NCI-H345 treated with DMSO at 0.1 percent for 48 hours (cell line): Measurements from ENCODE around the gene PRSS16.
"Not testable (repeated sequence)": the region's sequence is repeated elsewhere in the genome, so short reads cannot be mapped to it uniquely, and the experiment has no call there.

Source experiments
- DNase-seq: peaks from one replicate; lab custom pipeline; 2025; ENCODE audit not compliant: unreplicated experiment; lab: John Stamatoyannopoulos, UW

Gene PRSS16

DNA sequence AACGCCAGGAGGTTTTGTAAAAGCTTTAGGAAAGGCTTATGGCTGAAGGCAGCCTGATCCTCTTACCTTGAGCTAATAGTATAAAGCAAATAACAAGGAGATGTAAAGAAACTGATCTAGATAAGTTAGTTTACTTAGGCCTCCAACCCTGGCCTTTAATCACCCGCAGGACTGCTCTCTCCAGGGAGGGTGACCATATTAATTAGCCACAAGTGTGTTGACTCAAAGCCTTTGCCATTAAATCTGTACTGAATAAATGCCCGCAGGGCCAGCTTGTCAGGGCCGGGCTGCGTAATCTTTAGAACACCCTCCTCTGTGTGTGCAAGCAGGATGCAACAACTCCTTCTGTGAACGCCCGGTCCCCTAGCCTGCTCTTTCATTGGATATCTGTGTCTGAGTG lies 6.1 kb upstream of the PRSS16 start:
- no peak for DNase-seq

DNA sequence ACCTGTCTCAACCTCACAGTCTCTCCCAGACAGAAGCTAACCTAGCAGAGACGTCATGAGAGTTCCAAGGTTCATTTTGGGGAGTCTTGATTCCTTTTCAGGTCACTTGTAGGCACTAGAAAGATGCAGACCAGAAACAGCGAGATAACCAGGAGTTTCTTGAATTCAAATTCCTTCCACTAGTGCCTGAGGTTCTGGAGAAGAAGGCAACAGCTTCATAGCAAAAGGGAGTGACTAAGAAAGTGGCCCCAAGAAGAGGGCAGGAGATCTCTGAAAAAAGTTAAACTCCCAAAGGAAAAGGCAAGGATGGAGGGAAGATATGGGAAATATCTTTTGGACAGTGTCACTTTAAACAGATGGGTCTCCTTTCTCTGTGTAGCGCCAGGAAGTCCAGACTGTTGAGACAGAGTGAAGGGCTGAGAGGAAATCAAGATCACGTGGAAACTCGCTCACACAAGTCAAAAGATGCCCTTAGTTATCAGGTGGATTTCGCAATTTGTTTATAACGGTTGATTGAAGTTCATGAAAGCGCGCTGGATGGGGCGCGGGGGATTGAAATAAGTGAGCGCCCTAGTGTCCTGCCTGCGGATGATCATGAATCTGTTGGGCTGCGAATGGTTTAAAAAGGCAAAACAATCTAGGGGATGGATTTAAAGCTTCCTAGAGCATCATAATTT lies 4.8 kb upstream of the PRSS16 start:
- no peak for DNase-seq

DNA sequence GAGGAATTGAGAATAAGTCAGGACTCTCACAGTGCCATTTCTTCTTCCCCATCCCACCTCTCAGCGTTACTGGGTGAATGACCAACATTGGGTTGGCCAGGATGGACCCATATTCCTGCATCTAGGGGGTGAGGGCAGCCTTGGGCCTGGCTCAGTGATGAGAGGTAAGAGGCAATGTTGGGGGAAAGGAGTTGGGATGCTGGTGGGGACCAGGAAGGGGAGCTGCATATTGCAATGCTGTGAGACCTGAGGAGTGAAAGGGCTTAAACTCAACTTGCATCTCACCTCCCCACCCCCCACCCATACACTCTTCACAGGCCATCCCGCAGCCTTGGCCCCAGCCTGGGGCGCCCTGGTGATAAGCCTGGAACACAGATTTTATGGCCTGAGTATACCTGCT lies 1.3 kb downstream of the PRSS16 start:
- DNase-seq: no peak

DNA sequence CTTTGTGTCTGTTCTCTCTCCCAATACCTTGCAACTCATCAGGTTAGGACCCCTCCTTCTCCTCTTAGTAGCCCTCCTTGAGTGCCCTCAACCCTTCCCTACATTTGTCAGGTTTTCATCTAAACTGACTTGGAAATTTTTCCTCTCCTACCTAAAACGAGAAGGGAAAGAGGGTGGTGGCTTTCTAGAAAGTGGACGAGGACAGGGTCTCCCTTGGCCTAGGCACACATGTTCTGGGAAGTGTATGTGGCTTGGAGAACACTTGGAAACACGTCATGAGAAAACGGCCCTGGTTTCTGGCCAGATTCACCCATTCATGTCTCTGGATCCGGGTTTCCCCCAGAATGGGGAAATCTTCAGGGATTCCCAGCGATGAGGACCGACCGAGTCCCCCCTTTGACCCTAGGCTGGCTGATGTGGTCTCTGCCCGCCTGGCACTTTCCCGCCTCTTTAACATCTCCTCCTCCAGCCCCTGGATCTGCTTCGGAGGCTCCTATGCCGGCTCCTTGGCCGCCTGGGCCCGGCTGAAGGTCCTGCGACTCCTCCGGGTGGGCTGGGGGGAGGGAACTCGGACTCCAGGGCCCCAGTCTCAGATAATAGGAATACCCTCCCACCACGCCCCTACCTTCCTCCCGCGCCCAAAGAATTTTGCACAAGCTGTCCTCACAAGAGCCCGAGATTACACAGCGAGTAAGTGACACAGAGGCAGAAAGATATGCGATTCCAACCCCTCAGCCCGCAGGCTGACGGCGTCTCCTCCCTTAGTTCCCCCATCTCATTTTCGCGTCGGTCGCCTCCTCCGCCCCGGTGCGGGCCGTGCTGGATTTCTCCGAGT lies 3.0 kb downstream of the PRSS16 start:
- no peak for DNase-seq

DNA sequence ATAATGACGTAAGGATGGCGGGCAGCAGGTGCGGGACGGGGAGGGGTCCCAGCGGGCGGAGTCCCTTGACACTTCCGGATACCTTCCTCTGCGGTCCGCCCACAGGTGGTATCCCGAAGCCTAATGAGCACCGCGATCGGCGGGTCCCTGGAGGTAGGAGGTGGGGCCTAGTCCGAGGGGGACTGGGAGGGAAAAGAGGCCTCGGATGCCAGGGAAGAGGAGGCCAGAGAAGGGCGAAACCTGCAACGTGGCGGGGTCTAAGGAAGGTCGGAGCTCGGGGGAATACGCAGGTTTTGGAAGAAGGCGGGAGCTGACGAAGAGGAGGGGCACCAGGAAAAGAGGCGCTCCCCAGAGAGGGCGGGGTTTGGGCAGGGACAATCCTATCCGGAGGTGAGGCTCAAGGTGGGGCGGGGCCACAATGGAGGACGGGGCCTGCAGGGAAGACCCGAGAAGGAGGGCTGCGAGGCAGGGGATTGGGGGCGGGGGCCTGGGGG lies 3.7 kb downstream of the PRSS16 start:
- DNase-seq: peak; percentile 92

DNA sequence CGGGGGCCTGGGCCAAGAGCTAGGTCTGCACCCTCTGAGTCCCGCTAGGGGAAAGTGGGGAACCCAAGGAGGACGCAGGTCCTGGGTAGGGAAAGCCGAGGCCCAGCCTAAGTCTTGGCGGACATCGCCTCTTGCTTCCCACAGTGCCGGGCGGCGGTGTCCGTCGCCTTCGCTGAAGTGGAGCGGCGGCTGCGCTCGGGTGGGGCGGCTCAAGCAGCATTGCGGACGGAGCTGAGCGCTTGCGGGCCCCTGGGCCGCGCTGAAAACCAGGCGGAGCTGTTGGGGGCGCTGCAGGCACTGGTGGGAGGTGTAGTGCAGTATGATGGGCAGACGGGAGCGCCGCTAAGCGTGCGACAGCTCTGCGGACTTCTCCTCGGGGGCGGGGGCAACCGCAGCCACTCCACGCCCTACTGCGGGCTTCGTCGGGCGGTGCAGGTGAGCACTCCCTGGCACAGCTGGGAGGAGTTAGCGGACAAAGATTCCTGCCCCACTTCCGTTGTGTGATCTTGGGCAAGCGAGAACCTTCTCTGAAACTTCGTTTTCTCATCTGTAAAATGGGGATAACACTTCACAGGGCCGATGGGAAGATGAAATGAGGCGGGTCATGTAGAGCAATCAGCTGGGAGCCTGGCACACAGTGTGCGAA lies 4.2 kb downstream of the PRSS16 start:
- DNase-seq: peak; percentile 75

DNA sequence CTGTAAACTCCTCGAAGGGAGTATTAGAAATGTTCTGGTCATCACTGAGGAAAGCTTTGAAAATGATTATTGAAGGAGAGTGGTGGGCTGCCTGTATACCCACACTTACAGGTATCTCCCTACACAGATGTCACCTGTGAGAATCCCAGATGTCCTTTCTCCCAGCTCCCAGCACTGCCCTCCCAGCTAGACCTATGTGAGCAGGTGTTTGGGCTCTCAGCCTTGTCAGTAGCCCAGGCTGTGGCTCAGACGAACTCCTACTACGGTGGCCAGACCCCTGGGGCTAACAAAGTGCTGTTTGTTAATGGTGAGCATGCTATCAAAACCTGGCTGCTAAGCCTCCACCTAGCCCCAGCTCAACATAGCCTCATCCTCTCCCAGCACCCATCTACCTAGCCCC lies 7.1 kb downstream of the PRSS16 start:
- no peak for DNase-seq

DNA sequence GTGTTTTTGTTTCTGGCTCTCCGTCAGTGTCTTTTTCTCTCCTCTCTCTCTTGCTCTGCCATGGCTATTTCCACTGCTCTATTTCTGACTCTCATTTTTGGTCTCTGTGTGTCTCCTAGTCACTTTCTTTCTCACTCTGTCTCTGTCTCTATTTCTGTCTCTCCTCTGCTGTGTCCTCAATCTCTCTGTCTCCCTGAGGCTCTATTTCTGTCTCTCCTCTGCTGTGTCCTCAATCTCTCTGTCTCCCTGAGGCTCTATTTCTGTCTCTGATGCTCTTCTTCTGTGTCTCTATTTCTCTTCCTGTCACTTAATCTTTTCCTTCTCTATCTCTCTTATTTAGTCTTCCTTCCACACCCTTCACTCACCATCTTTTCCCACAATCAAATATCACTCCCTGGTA lies 8.4 kb downstream of the PRSS16 start:
- DNase-seq: no peak

DNA sequence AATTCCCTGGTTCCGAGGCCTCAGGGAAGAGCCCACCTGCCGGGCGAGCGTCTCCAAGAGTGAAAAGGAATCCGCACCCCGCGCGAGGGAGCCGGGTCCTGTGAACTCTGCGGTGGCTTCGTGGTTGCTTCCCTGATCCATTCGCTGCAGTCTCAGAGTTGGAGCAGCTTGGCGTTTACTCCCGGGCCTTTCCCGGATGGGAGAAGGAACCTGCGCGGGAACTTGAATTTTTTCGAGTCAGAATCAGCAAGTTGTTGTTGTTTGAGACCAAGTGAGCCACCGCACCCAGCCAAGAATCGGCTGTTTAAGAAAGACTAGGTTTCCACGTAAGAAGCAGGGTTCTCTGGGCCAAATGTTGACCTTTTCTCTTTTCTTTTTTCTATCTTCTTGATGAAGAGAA lies 12.9 kb downstream of the PRSS16 start:
- DNase-seq: no peak

DNA sequence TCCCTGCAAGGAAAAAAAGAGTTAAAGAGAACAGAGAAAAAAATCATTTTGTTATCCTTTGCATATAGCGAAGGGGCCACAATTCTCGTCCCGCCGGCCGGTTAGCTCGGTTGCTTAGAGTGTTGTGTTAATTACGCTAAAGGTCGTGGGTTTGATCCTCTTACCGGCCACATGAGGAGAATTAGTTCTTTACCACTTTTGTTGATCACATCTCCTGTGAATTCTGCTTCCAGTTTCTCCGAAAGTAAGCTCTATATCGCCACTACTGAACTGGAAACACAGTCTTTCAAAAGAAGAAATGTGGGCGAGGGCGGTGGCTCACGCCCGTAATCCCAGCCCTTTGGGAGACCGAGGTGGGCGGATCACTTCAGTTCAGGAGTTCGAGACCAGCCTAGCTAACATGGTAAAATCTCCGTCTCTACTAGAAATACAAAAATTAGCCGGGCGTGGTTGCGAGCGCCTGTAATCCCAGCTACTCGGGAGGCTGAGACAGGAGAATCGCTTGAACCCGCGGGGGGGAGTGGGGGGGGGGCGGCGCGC lies 13.4 kb downstream of the PRSS16 start:
- DNase-seq: no peak

DNA sequence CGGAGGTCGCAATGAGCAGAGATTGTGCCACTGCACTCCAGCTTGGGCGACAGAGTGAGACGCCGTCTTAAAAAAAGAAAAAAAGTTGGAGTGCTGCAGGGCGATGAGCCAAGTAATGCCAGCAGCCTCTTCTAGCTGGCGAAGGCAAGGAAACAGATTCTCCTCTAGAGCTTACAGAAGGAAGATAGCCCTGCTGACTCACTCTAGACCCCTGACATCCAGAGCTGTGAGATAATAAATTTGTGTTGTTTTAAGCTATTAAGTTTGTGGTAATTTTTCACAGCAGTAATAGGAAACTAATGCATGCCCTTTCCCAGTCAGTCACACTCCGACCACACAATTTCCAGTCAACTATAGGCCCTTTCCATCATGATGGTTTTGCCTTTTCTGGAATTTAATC lies 16.4 kb downstream of the PRSS16 start:
- DNase-seq: no peak

DNA sequence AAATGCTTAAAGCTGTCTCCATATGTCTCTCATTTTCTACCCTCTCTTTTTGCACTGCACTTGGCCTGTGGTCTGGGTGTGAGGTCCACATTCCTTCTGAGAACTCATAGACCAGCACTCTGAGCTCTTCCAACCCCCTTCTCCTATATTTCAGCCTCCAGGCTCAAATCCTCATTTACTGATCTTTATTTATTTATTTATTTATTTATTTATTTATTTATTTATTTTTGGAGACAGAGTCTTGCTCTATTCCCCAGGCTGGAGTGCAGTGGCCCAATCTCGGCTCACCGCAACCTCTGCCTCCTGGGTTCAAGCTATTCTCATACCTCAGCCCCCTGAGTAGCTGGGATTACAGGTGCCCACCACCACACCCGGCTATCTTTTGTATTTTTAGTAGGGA lies 19.5 kb downstream of the PRSS16 start:
- DNase-seq: not testable (repeated sequence)

DNA sequence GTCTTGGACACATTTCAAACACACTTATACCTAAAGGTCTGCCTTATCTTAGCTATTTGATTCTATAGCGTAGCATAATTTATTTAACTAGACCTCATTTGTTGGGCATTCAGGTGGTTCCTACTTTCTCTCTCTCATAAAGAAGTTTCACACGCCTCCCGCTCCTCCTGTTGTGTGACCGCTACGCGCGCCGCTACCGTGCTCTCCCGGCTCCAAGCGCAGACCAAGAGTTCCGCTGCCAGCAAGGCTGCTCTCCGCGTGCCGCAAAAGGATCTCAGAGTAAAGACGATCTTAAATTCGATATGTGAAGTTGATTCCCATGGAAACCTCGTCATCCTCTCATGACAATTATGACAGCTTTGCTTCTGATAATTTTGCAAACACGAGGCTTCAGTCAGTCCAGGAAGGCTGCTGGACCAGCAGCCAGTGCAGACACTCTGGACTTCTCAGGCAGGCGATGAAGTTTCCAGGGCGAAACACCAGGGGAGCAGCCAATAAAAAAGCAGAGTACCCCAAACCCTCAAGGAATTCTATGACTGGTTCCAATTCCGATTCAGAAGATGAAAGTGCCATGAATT lies 20.4 kb downstream of the PRSS16 start:
- no peak for DNase-seq

DNA sequence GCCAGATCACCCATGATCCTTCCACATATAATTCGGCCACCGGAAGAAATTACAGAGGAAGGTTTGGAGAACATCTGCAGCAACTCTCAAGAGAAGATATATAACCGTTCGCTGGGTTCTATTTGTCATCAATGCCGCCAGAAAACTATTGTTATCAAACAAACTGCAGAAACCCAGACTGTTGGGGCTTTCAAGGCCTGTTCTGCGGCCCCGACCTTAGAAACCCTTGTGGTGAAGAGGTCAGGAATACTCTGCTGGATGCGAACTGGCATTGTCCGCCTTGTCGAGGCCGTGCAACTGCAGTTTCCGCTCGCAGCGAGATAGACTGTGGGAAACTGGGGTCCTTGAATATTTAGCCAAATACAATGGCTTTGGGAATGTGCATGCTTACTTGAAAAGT lies 21.3 kb downstream of the PRSS16 start:
- no peak for DNase-seq

DNA sequence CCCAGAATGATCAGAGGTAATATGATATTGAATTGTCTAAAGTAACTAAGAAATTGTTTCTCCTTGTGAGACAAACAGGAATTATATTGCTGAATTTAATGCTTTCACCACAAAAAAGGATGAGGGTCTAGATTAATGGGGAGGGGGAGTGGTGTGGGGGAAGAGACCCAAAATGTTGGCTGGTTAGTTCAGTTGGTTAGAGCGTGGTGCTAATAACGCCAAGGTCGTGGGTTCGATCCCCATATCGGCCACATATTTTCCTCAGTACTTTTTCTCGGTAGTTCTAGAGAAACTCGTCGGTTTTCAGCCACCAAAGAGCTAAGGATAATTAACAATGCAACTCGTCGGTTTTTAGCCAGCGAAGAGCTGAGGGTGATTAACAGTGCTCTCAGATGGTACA lies 26.3 kb downstream of the PRSS16 start:
- DNase-seq: no peak

DNA sequence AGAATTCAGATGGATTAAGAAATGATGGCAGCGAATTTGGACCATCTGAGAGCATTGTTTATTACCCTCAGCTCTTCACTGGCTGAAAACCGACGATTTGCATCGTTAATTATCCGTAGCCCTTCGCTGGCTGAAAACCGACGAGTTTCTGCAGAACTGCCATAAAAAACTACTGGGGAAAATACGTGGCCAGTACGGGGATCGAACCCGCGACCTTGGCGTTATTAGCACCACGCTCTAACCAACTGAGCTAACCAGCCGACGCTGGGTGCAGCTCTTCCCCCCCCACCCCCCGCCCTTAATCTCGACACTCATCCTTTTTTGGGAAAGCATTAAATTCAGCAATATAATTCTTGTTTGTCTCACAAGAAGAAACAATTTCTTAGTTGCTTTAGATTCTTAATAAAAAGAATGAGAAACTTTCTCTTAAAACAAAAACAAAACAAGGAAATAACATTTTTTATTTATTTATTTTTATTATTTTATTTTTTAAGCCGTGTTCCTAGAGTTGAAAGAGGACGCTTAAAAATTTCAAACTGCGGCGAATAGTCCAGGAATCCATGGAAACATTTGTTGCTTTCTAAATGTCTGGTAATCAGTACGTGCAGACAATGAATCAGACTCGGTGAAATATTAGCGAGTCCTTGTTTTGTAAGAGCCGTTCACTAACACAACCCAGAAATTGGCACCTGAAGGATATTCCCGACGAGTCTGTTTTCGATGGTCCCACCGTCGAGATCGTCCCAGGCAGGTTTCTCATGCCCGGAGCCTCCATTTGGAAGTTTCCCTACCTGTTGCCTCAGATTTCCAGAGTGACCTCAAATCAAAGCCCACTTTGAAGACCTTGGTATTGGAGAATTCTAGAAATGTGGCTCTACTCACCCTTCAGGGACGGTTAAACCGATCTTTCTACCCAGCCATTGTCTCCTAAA lies 27.8 kb downstream of the PRSS16 start:
- no peak for DNase-seq

DNA sequence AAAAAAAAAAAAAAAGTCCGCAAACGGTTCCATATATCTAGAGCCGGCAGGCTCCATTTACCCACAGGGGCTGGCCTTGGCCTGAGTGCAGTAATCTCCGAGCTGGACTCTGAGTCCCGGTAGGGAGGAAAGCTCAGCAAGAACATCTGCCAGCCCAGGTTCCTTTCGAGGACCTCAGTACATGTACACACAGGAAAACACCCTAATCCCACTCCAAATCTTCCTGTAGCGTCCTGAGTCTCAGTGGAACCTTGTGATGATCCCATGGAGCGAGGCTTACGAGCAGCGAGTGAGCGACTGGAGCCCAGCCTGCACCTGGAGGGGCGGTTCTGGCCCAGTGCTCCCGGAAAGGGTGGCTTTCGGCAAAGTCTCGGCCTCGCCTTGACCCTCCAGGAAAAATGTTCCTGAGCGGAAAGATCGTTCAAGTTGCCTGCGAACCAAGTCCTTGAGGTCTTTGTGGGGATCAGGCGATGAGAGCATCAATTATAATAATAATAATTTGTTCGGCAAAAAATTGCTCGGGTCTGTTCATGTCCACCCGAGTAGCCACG lies 32.1 kb downstream of the PRSS16 start:
- peak; percentile 49 for DNase-seq

DNA sequence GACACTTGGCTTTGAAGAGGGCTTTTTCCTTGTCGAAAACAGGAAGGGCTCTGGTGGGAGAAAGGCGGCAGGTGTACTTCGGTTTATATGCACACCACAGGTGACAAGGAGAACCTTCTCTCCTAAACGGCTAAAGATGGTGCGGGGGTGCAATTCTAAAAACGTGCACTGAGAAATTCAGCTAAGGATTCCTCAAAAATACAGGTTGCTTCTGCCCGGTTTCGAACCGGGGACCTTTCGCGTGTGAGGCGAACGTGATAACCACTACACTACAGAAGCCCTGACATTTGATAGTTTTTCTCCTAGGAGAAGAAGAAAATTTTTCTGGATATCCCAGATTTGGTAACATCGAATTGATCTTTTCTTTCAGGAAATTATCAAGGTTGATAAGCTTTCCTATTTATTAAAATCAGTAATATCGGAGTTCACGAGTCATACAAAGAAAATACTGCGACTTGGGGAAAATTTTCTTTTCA lies 32.6 kb downstream of the PRSS16 start:
- DNase-seq: peak; percentile 67

DNA sequence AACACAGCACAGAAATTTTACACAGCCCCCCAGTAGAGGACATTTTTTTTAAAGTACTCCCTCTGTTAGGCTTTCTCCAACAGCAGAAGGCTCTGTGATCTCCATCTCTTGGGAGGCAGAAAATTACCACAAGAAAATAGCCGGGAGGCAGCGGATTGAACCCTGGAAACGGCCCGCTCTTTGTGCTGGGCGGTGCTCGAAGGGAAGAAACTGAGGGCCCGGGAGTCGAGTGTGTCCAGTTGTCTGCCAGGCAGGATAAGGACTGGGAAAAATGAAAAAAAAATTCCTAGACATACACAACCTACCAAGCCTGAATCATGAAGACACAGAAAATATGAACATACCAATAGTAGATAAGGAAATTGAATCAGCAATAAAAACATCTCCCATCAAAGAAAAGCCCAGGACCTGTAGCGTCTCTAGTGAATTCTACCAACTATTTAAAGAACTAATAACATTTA lies 33.1 kb downstream of the PRSS16 start:
- peak; percentile 67 for DNase-seq

DNA sequence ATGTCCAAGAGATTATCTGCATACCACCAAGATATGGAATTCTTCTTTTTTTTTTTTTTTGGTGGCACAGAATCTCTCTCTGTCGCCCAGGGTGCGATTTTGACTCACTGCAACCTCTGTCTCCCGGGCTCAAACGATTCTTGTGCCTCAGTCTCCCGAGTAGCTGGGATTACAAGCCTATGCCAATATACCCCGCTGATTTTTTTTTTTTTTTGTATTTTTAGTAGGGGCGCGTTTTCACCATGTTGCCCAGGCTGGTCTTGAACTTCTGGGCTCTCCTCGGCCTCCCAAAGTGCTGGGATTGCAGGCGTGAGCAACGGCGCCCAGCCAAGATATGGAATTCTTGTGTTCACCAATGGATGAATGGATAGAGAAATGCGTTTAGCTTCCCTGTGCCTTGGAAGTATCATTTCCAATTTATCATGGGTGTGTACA lies 33.6 kb downstream of the PRSS16 start:
- DNase-seq: no peak
